Mucosa of descending colon (tissue), 3 donors: Measurements from ENCODE around the gene RAD9A. TPM values are rescaled to one million over a fixed set of nuclear protein-coding genes. Genes with fewer than 3 reads are reported as not detected.

Experiments used
- ATAC-seq: fragments of 200-7000 bp; cut with Tn5 transposase; one replicate; pipeline ENCODE4 v1.9.1; 2020; ENCODE audit warnings: mild to moderate bottlenecking, moderate library complexity
- DNase-seq, 3 donors: peaks; one replicate each; pipeline ENCODE4 v3.0.0-alpha.2; 2020
- H3K36me3 ChIP-seq: fragments of 200-600 bp; one replicate; pipeline ENCODE4 v1.8.0; 2021; ENCODE audit warnings: low read depth, mild to moderate bottlenecking
- H3K4me1 ChIP-seq: fragments of 200-600 bp; one replicate; pipeline ENCODE4 v1.8.0; 2021; ENCODE audit warnings: low read depth, mild to moderate bottlenecking
- H3K4me3 ChIP-seq: fragments of 200-600 bp; one replicate; pipeline ENCODE4 v1.8.0; 2021; ENCODE audit warnings: mild to moderate bottlenecking
- H3K9me3 ChIP-seq: fragments of 200-600 bp; one replicate; pipeline ENCODE4 v1.8.0; 2021; ENCODE audit warnings: mild to moderate bottlenecking
- CTCF ChIP-seq: fragments of 200-600 bp; IDR thresholded peaks from one replicate; pipeline ENCODE4 v1.8.0; 2022; ENCODE audit warnings: antibody characterized with exemption, mild to moderate bottlenecking
- intact Hi-C, 2 donors: fragments of 100-400 bp; cut with DNase I in 1 of 2; cut with micrococcal nuclease in 1 of 2; formaldehyde crosslinking; loops; one replicate each; pipeline versions ENCODE4 v1.11.0 to v1.11.1; 2022; cut with DNase I, micrococcal nuclease
- total RNA-seq, 3 donors: library from RNA; stranded (reverse); fragmentation: NEBNext Ultra II Directional in 2 of 3; extraction: Animal tissue kit (Norgen Biotek cat#: 25700) in 2 of 3; gene quantifications; one replicate each; pipeline versions ENCODE4 v1.2.1 to v1.2.4, GENCODE V29; 2021 to 2023
- donor health status: DM: no; HTN: no; CAD: no; lungs with moderate emphysema.
- donor health status: DM: no; HTN: no; CAD: no.
- donor health status: DM: no; HTN: yes; CAD: no.

The RAD9A gene
- total RNA-seq, 3 donors from 2014 or later = 27.9 to 39.3 (median 29.1) TPM

DNA sequence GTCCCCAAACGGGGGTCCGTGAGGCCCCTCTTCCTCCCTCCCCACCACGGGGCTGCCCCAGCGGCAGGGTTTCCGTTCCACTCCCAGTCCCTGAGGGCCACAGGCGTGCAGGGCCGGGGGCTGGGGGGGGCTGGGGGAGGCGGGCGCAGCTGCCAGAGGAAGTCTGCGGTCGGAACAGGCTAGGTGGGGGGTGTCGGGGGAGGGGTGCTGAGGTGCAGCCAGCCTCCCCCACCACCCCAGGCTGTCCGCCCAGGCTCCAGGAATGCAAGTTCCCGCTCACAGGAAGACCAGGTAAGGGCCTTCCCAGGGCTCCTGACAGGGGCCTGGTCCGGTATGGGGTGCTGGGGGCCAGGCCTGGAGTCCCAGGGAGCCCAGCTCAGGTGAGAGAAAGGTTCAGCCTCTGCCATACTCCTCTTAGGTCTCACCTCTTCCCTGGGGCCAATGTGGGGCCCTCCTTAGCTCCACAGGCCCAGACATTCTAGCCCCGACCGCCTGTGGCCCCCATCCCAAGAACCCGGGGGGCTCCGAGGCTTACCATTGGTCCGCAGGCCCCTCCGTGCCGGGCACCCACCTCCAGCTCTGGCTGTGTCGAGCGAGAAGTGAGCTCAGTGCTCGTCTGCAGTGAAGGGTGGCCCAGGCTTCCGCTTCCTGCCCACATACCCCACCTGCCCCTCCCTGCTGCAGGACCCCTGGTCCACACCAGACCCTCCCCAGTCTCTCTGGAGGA lies 45.5 kb downstream of the RAD9A start, which contains the start of gene PTPRCAP:
Gene PTPRCAP, minus strand, starts transcription at position 601 of the 727 bp plus-strand sequence. Its CDS starts 63 bp downstream, at position 538.
- peak; percentile 60 for ATAC-seq
- DNase-seq = peak; percentile 63 to 90 (median 74)
- H3K36me3 ChIP-seq = no peaks in the 10 kb centered on the region

GRCh38 chr11:67437809-67438157 lies 46.0 kb downstream of the RAD9A start:
- no peaks in the 10 kb centered on the region for H3K36me3 ChIP-seq
- H3K9me3 ChIP-seq = no peaks in the 10 kb centered on the region
- ATAC-seq (no peak), DNase-seq (no peak)
- intact Hi-C loops = no loop called here
- no peak for TF ChIP-seq CTCF
- peaks cover 19% of the 10 kb centered on the region for H3K4me1 ChIP-seq
- no peak overlapping the region for H3K4me3 ChIP-seq

More for the DNA sequence above, 45.5 kb downstream of the RAD9A start, which contains the start of gene PTPRCAP:
- Histone ChIP-seq H3K4me3 (no peak within 1 kb of the TSS), H3K4me1 (peaks cover 14% of the 10 kb centered on the region), H3K9me3 (no peaks in the 10 kb centered on the region)
- TF ChIP-seq CTCF = no peak
- intact Hi-C loops = no loop called here

- no peaks in the 10 kb centered on the region for H3K36me3 ChIP-seq
- TF ChIP-seq CTCF = no peak
- ATAC-seq = peak; percentile 13
- DNase-seq = peak in 2 of 3 donors; percentile 74 to 89
- no peaks in the 10 kb centered on the region for H3K9me3 ChIP-seq
- peaks cover 19% of the 10 kb centered on the region for H3K4me1 ChIP-seq
- intact Hi-C loops = no loop called here
- H3K4me3 ChIP-seq = no peak overlapping the region
These were observed 46.5 kb downstream of the RAD9A start for GRCh38 chr11:67438158-67438902.

- Histone ChIP-seq H3K36me3 (no peaks in the 10 kb centered on the region), H3K4me3 (no peak overlapping the region), H3K4me1 (peaks cover 19% of the 10 kb centered on the region), H3K9me3 (no peaks in the 10 kb centered on the region)
- no peak for TF ChIP-seq CTCF
- DNase-seq (peak in 1 of 3 donors; percentile 67), ATAC-seq (peak; percentile 2)
- intact Hi-C loops = no loop called here
These were observed 47.8 kb downstream of the RAD9A start for GRCh38 chr11:67439321-67440228.
